GM12873 (cell line): ENCODE measurements around the gene TMEM117.

Experiments
- CTCF ChIP-seq: IDR thresholded peaks from 2 replicates; pipeline ENCODE4 v1.5.1; 2012; ENCODE audit warnings: low read depth, mild to moderate bottlenecking, moderate library complexity, low read length, control low read depth; ENCODE audit not compliant: insufficient read depth; ENCODE audit errors: missing control alignments

The TMEM117 gene

DNA sequence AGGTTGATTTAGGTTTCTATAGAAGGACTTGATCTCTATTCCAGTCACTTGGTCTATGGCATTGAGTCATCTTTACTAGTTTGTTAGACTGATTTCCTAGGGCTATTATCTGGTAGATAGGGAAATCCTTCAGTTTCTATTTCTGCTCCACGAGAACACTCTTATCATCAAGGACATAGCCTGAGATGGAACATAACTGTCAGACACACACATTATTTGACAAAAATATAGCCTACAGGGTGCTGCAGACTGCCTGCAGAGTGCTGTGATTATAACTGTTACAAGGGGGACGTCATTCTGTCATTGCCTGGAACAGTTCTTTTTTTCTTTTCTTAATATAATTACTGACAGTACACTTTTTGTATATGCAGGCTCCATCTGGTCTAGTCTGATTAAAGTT, 82.0 kb downstream of the TMEM117 start:
- TF ChIP-seq CTCF: no peak

DNA sequence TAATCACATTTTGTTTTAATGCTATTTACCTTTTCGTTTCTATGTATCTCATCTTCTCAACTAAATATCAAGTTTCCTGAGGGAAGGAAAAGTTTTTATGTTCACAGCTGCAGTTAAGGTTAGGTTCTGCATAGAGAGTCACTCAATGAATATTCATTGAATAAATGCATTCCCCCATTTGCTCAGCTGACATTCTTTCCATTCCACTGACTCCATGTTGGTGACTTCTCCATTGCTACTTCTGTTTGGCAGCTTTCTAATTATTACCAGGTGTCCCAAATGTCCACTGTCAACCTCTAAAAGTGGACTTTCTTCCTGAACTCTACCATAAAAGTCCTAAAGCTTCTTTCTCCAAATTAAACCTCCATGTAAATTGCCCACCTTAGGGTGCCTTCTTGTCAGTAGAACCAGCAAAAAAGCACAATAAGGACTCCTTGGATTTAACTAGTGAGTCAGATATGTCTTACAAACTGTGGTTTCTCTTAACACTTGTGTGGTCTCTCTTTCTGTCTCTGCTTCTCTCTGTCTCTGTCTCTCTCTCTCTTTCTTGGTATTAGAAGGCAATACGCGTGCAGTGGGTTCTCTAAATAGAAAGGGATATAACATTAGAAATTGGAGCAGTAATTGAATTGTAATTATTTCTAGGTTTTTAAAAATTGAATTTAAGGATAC, 85.9 kb downstream of the TMEM117 start:
- TF ChIP-seq CTCF: no peak

GRCh38 chr12:43930032-43930431, 94.2 kb downstream of the TMEM117 start:
- no peak for TF ChIP-seq CTCF

GRCh38 chr12:43931187-43931586, 95.3 kb downstream of the TMEM117 start:
- no peak for TF ChIP-seq CTCF

DNA sequence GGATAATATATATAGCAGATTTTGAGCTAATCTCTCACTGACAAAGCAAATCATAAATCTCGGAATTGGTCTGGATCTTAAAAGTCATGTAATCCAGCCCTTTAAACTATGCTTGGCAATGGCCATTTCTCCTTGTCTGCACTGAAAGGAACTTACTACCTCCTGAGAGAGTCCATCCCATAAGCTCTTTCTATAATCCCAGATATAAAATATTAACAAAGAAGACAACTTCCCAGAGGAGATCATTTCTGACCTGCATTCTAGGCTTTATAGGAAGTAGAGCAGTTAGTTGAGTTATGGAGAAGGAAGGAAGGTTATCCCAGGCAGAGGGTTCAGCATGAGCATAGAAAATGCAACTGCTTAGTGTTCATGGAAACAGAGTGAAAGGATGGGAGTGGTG, 99.7 kb downstream of the TMEM117 start:
- TF ChIP-seq CTCF: no peak

GRCh38 chr12:43937947-43938346, 102.1 kb downstream of the TMEM117 start:
- peak; percentile 43 for TF ChIP-seq CTCF

DNA sequence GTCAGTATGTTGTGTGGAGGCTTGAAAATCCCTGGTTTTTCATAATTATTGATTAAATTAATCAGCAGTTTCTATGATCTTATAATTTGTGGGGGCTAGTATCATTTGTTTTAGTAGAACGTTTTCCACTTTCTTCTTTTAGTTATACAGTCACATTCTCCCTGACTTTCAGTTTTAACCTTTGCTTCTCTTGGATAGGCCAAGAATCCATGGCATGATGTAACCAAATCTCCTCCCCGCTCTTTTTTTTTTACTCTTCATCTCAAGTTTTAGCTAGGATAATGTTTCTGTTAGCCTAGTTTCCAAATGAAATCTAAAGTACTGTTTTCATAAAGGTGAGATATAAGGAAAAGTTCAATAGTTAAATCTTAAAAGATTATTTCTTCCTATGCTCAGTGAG, 106.5 kb downstream of the TMEM117 start:
- TF ChIP-seq CTCF: no peak

DNA sequence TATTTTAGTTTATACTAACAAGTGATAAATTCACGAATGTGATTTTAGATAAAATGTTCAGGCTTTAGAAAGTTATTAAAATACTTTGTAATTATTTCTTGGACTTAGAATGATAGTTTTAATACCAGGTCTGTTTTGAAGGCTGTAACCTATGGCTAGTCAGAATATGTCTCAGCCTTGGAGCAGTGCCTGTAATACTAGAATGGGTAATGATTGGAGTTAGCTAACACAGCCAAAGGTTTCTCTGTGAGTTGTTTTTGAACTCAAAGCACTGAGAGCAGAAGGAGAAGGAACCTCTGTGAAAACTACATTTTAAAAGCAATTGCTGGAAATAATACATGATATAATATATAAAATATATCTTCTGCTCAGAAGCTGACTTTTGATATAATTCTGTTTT, 110.1 kb downstream of the TMEM117 start:
- TF ChIP-seq CTCF: no peak
